T-helper 1 cell treated with Interleukin-12 subunit alpha and Interleukin-12 subunit beta and Interleukin-4 antibody, amounts not matched to agents 30 μg/mL and 1 μg/mL, for 36 hours (primary cell): ENCODE data around the gene NABP2.
"Not testable (repeated sequence)": the region's sequence is repeated elsewhere in the genome, so short reads cannot be mapped to it uniquely, and the experiment has no call there.

Experiments used
- H3K27ac Mint-ChIP-seq: one replicate; pipeline ENCODE4 v1.8.0; 2021; ENCODE audit warnings: mild to moderate bottlenecking, mixed read lengths
- H3K27me3 Mint-ChIP-seq: one replicate; pipeline ENCODE4 v1.8.0; 2021; ENCODE audit warnings: low read depth, mixed read lengths
- H3K36me3 Mint-ChIP-seq: one replicate; pipeline ENCODE4 v1.8.0; 2021; ENCODE audit warnings: low read depth, mixed read lengths
- H3K4me1 Mint-ChIP-seq: one replicate; pipeline ENCODE4 v1.8.0; 2021; ENCODE audit warnings: low read depth, mixed read lengths
- H3K4me3 Mint-ChIP-seq: one replicate; pipeline ENCODE4 v1.8.0; 2021; ENCODE audit warnings: mild to moderate bottlenecking, moderate library complexity, mixed read lengths
- H3K9me3 Mint-ChIP-seq: one replicate; pipeline ENCODE4 v1.8.0; 2021; ENCODE audit warnings: mixed read lengths

Gene NABP2

DNA sequence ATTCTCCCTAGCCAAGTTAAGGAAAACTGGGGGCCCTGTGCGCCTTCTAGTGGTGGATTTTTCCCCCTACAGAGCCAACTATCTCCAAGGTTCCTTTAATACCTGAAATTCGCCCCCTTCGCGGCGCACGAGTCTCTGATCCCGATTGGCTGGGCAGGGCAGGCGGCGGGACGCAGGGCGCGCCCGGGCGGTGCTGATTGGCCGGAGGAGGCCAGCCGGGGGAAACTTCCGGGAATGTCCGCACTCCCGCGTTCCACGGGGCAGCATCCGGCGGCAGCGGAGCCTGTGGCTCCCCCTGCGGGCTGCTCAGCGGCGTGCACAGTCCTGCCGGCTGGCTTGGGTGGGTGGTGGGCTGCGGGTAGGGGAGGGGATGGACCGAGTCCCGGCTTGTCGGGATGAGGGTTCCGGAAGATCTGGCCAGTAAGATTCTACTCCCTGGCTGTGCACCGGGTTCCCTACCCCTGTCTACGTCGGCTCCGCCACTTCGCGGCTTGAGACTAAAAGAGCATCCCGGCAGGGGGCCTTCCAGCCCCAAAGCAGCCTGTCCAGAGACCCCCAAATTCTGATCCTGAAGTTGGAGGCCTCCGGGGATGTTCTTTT is at the start of gene NABP2:
TSS of gene NABP2 (plus strand) at position 241 of the 600 bp plus-strand sequence. CDS start 515 bp downstream, outside the sequence.
- Mint-ChIP-seq H3K27ac (peak within 1 kb of the TSS; percentile 80), H3K27me3 (no peaks in the 10 kb centered on the region), H3K36me3 (peaks cover 13% of the 10 kb centered on the region), H3K4me3 (peak within 1 kb of the TSS; percentile 100), H3K9me3 (no peaks in the 10 kb centered on the region), H3K4me1 (peaks cover 44% of the 10 kb centered on the region)

DNA sequence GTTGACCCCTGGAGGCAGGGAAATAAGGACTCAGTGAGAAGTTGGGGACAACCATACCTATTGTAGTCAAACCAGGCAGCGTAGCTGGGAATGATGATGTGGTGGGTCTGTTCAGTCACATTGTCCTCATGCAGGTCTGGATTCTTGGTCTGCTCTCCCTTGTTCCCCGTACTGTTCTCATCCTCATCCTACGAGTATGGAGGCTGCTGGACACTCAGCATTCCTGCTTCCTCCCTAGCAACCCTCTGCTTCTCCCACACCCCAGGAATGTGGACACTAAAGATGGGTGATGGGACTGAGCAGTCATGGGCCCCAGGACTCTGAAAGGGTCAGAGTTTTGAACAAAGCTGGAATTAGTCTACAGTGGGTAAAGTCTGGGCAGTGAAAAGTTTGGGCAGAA is 45.8 kb upstream of the NABP2 start:
- Mint-ChIP-seq H3K9me3 (no peaks in the 10 kb centered on the region), H3K36me3 (peaks cover 61% of the 10 kb centered on the region), H3K4me1 (peaks cover 2% of the 10 kb centered on the region), H3K27ac (no peak overlapping the region), H3K27me3 (no peaks in the 10 kb centered on the region), H3K4me3 (no peak overlapping the region)

- H3K27ac Mint-ChIP-seq = no peak overlapping the region
- H3K4me1 Mint-ChIP-seq = peaks cover 33% of the 10 kb centered on the region
- no peaks in the 10 kb centered on the region for H3K9me3 Mint-ChIP-seq
- peak overlapping the region; percentile 42 for H3K4me3 Mint-ChIP-seq
- no peaks in the 10 kb centered on the region for H3K27me3 Mint-ChIP-seq
- H3K36me3 Mint-ChIP-seq = peaks cover 27% of the 10 kb centered on the region
Observed at GRCh38 chr12:56186957-56187356, 37.2 kb upstream of the NABP2 start.

DNA sequence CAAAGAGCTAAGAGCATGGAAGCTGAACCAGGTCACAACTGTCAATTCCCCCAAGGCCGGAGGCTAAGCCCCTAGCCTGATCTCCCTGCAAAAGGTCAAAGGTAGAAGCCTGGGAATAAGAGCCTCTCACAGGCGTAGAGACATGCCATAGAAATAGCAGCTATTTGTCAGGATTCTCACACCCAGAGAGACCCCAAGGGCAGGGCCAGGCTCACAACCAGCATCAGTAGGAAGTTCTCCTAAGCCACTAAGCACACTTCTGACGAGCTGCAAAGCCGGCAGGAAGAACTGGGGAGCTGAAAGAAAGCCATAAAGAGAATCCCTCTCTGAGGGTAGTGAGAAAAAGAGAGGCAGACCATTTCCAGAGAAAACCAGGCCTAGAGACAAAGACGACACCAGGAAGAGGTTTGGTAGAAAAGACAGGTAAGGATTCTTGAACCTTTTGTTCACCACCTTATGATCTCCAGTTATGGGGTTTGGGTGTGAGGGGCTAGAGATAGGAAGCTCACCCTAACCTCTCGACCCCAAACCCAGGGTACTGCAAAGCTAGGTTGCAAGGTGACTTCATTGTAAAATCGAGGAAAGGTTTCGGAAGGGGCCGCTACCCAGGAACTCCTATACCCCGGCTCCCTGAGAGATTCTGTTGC is 35.9 kb upstream of the NABP2 start:
- Mint-ChIP-seq H3K4me3 (peak overlapping the region; percentile 92), H3K27me3 (no peaks in the 10 kb centered on the region), H3K27ac (peak overlapping the region; percentile 74), H3K9me3 (no peaks in the 10 kb centered on the region), H3K36me3 (peaks cover 27% of the 10 kb centered on the region), H3K4me1 (peaks cover 42% of the 10 kb centered on the region)

DNA sequence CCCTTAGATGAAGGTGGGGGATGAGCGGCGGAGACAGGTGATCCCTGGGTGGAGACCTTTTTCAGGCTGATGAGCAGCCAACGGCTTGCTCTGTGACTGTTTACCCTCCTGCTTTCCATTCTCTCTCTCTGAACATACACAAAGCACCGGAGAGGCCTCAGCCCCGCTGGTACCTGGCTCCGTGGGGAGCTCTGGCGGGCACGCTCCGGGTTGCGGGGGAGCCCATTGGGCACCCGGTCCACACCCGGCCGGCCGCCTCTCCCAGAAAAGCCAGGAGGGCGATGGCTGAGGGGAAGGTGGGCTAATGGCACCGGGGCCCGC is 35.4 kb upstream of the NABP2 start:
- Mint-ChIP-seq H3K27me3 (no peaks in the 10 kb centered on the region), H3K4me1 (peaks cover 46% of the 10 kb centered on the region), H3K9me3 (no peaks in the 10 kb centered on the region), H3K4me3 (peak overlapping the region; percentile 92), H3K36me3 (peaks cover 26% of the 10 kb centered on the region), H3K27ac (peak overlapping the region; percentile 74)

DNA sequence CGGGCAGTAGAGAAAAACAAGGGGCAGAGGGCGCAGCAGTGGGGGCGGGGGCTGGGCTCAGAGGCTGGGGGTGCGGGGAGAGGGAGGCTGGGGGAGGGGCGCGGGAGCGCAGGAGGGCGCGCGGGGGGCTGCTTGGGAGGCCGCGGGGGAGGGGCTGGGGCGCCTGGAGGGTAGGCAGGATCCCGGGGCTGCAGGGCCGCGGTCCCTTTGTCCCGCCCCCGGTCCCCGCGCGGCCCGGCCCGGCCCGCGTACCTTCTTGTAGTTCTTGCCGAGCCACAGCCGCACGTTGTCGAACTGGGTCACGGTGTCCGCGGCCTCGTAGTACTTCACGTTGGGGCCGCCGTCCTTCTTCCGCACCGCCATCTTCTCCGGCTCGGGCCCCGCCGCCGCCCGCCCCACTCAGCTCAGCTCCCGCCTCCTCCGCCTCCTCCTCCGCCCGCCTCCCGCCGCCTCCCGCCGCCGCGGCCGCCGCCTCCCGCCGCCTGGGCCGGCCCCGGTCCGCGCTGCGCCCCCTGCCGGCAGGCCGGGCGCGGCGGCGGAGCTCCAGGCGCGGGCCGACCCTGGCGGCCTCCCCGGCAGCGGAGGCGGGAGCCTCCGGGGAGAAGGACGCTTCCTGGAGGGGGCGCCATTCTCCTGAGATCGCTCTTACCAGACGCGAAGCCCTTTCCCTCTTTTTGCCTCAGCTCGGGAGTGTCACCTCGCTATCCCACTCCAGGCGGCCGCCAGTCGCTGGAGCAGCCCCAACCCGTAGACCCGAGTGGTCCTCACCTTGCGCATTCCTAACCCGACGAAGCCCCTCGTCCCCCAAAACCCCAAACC is 34.8 kb upstream of the NABP2 start, which contains the start of gene SMARCC2:
TSS of gene SMARCC2 (minus strand) at position 385 of the 819 bp plus-strand sequence. CDS start at position 363, 22 bp downstream.
- Mint-ChIP-seq H3K27me3 (no peaks in the 10 kb centered on the region), H3K4me3 (peak within 1 kb of the TSS; percentile 98), H3K4me1 (peaks cover 46% of the 10 kb centered on the region), H3K36me3 (peaks cover 21% of the 10 kb centered on the region), H3K27ac (peak within 1 kb of the TSS; percentile 99), H3K9me3 (no peaks in the 10 kb centered on the region)

DNA sequence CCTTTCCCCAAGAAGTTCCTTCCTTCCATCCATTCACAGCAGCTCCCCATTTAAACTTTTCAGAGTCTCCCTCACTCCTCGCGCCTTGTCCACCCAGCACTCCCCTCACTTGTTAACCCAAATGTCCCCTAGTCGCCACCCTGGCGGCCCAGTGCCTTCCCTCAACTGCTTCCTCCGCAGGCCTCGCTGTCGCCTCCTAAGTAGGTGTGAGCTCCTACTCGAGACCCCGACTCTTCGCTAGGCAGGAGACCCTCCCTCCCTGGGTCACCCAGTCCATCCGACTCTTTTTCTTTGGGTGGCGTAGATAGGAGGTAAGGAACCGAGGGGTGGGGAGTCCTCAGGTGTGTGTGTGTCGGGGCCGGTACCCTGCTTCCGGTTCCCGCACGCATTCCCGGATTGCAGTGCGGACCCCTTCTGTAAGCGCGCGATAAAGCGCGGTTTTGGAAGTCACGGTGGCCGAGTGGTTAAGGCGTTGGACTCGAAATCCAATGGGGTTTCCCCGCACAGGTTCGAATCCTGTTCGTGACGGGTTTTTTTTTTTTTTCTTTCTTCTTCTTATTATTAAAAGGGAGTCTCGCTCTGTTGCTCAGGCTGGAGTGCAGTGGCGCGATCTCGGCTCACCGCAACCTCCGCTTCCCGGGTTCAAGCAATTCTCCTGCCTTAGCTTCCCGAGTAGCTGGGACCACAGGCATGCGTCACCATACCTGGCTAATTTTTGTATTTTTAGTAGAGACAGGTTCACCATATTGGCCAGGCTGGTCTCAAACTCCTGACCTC is 34.0 kb upstream of the NABP2 start:
- H3K27ac Mint-ChIP-seq = peak overlapping the region; percentile 99
- H3K4me3 Mint-ChIP-seq = peak overlapping the region; percentile 98
- peaks cover 13% of the 10 kb centered on the region for H3K36me3 Mint-ChIP-seq
- peaks cover 46% of the 10 kb centered on the region for H3K4me1 Mint-ChIP-seq
- no peaks in the 10 kb centered on the region for H3K9me3 Mint-ChIP-seq
- no peaks in the 10 kb centered on the region for H3K27me3 Mint-ChIP-seq

GRCh38 chr12:56190695-56191155 is 33.4 kb upstream of the NABP2 start:
- Mint-ChIP-seq H3K4me3 (peak overlapping the region; percentile 98), H3K9me3 (no peaks in the 10 kb centered on the region), H3K4me1 (peaks cover 45% of the 10 kb centered on the region), H3K27me3 (no peaks in the 10 kb centered on the region), H3K36me3 (peaks cover 12% of the 10 kb centered on the region), H3K27ac (peak overlapping the region; percentile 99)

GRCh38 chr12:56192582-56192981 is 31.6 kb upstream of the NABP2 start:
- H3K27ac Mint-ChIP-seq = no peak overlapping the region
- no peak overlapping the region for H3K4me3 Mint-ChIP-seq
- H3K9me3 Mint-ChIP-seq = no peaks in the 10 kb centered on the region
- peaks cover 35% of the 10 kb centered on the region for H3K4me1 Mint-ChIP-seq
- H3K36me3 Mint-ChIP-seq = peaks cover 8% of the 10 kb centered on the region
- H3K27me3 Mint-ChIP-seq = no peaks in the 10 kb centered on the region

GRCh38 chr12:56193025-56193578 is 31.0 kb upstream of the NABP2 start:
- peak overlapping the region; percentile 37 for H3K27ac Mint-ChIP-seq
- H3K4me3 Mint-ChIP-seq = no peak overlapping the region
- peaks cover 29% of the 10 kb centered on the region for H3K4me1 Mint-ChIP-seq
- H3K27me3 Mint-ChIP-seq = no peaks in the 10 kb centered on the region
- H3K36me3 Mint-ChIP-seq = peaks cover 8% of the 10 kb centered on the region
- H3K9me3 Mint-ChIP-seq = no peaks in the 10 kb centered on the region

- peaks cover 13% of the 10 kb centered on the region for H3K4me1 Mint-ChIP-seq
- not testable (repeated sequence) for H3K27ac Mint-ChIP-seq, H3K27me3 Mint-ChIP-seq, H3K4me3 Mint-ChIP-seq, H3K36me3 Mint-ChIP-seq, H3K9me3 Mint-ChIP-seq
Observed at GRCh38 chr12:56196818-56197550, 27.2 kb upstream of the NABP2 start.

GRCh38 chr12:56197921-56198635 is 26.1 kb upstream of the NABP2 start:
- no peak overlapping the region for H3K4me3 Mint-ChIP-seq
- no peaks in the 10 kb centered on the region for H3K36me3 Mint-ChIP-seq
- H3K27me3 Mint-ChIP-seq = no peaks in the 10 kb centered on the region
- H3K9me3 Mint-ChIP-seq = no peaks in the 10 kb centered on the region
- H3K4me1 Mint-ChIP-seq = peaks cover 8% of the 10 kb centered on the region
- H3K27ac Mint-ChIP-seq = no peak overlapping the region

DNA sequence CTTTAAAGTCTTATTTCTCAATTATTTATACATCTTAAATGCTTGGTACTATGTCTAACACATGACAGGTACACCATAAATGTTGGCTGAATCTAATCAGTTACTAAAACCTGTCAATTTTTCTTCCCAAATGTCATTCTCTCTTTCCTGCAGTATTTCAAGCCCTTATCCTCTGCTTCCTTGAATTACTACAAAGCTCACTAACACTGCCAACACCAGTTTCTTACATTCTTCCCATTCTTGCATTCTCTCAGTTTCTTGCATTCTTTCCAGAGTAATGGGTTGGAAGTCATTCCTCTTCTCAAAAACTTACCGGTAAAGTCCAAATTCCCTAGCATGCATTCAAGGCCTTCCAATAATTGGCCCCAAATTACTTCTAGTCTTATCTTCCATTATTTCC is 25.3 kb upstream of the NABP2 start:
- H3K27ac Mint-ChIP-seq = no peak overlapping the region
- H3K27me3 Mint-ChIP-seq = no peaks in the 10 kb centered on the region
- H3K4me3 Mint-ChIP-seq = no peak overlapping the region
- H3K9me3 Mint-ChIP-seq = no peaks in the 10 kb centered on the region
- no peaks in the 10 kb centered on the region for H3K36me3 Mint-ChIP-seq
- H3K4me1 Mint-ChIP-seq = peaks cover 3% of the 10 kb centered on the region
